GM19452 (cell line): Measurements from ENCODE around the gene NFASC.

ENCODE experiments used
- ATAC-seq: cut with Tn5 transposase; IDR thresholded peaks from one replicate; pipeline ENCODE4 v1.9.1; 2021; ENCODE audit not compliant: unreplicated experiment

NFASC gene

GRCh38 chr1:204927673-204928641 lies 57.3 kb downstream of the NFASC start:
- no peak for ATAC-seq

- ATAC-seq = no peak
These were observed 58.2 kb downstream of the NFASC start for GRCh38 chr1:204928671-204929486.

GRCh38 chr1:204929487-204930154 lies 59.0 kb downstream of the NFASC start:
- no peak for ATAC-seq

GRCh38 chr1:204930155-204930523 lies 59.5 kb downstream of the NFASC start:
- ATAC-seq = no peak

GRCh38 chr1:204931313-204931712 lies 60.7 kb downstream of the NFASC start:
- ATAC-seq = no peak

GRCh38 chr1:204931768-204932572 lies 61.3 kb downstream of the NFASC start:
- ATAC-seq = no peak

GRCh38 chr1:204932573-204932909 lies 61.9 kb downstream of the NFASC start:
- ATAC-seq = no peak

- ATAC-seq = no peak
These were observed 64.5 kb downstream of the NFASC start for GRCh38 chr1:204935155-204935554.

GRCh38 chr1:204936765-204937164 lies 66.1 kb downstream of the NFASC start:
- no peak for ATAC-seq

GRCh38 chr1:204937901-204938300 lies 67.2 kb downstream of the NFASC start:
- no peak for ATAC-seq

- ATAC-seq = no peak
These were observed 69.9 kb downstream of the NFASC start for GRCh38 chr1:204940591-204940990.

GRCh38 chr1:204941421-204942338 lies 71.0 kb downstream of the NFASC start:
- no peak for ATAC-seq

- ATAC-seq = no peak
These were observed 72.8 kb downstream of the NFASC start for GRCh38 chr1:204943495-204943894.

- no peak for ATAC-seq
These were observed 74.0 kb downstream of the NFASC start for GRCh38 chr1:204944662-204945061.

GRCh38 chr1:204945565-204945977 lies 74.9 kb downstream of the NFASC start:
- no peak for ATAC-seq

- no peak for ATAC-seq
These were observed 76.0 kb downstream of the NFASC start for GRCh38 chr1:204946640-204947039.

- ATAC-seq = no peak
These were observed 76.7 kb downstream of the NFASC start for GRCh38 chr1:204947338-204947737.

- ATAC-seq = no peak
These were observed 77.1 kb downstream of the NFASC start for GRCh38 chr1:204947747-204948146.

GRCh38 chr1:204950353-204951001 lies 79.8 kb downstream of the NFASC start:
- ATAC-seq = no peak
